ENCODE measurements around the gene OVAAL.

OVAAL gene

DNA sequence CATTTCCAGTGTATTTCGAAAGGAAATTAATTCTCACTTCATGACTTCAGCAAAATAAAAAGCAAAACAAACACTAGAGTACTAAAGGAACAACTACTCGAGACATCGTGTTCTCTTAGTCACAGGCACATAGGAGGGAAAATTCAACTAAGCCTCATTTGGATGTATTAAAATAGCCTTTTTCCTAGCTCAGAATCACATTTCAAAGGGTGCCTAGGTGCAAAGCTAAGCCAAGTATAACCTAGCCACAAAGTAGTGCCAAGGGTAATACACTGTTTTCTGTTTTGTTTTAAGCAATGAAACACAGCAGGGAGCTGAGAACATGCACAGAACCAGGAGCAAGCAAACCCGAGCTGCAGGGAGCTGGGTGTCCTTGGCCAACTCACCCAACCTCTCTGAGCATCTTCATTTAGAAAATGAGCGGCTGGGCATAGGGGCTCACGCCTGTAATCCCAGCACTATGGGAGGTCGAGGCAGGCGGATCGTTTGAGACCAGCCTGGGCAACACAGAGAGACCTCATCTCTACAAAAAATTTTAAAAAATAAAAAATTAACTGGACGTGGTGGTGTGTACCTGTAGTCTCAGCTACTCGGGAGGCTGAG lies 29.8 kb upstream of the OVAAL start:
- Histone ChIP-seq H2AK5ac (ENCODE audit: low read length) (no peak overlapping the region), H2BK120ac (ENCODE audit: insufficient read depth, low read length, poor library complexity) (no peak overlapping the region), H2AFZ (ENCODE audit: insufficient read depth, low read length, poor library complexity) (no peak overlapping the region), H4K91ac (ENCODE audit: low read depth, low read length) (no peak overlapping the region), H3K4me3 (ENCODE audit: low read depth, low read length) (no peak overlapping the region), H2BK12ac (ENCODE audit: low read length) (no peak overlapping the region), H3K79me1 (ENCODE audit: low read length) (peaks cover 11% of the 10 kb centered on the region), H3K79me2 (ENCODE audit: control insufficient read depth, insufficient read depth, low read length, poor library complexity) (no peaks in the 10 kb centered on the region), H4K8ac (ENCODE audit: low read depth, low read length) (no peak overlapping the region), H3K23ac (ENCODE audit: low read length) (no peak overlapping the region), H3K18ac (ENCODE audit: low read length) (no peak overlapping the region), H3K9ac (ENCODE audit: low read length) (no peak overlapping the region), H3K14ac (ENCODE audit: low read length) (no peak overlapping the region), H4K12ac (ENCODE audit: low read depth, low read length) (no peak overlapping the region), H3K4me2 (ENCODE audit: low read length) (no peak overlapping the region), H2BK5ac (ENCODE audit: low read depth, low read length, poor library complexity) (no peak overlapping the region), H3K27me3 (ENCODE audit: insufficient read depth, low read length) (no peaks in the 10 kb centered on the region), H3K27ac (ENCODE audit: low read depth, low read length) (no peak overlapping the region), H3K4ac (ENCODE audit: low read depth, low read length) (no peak overlapping the region), H3K9me3 (ENCODE audit: insufficient read depth, low read depth, low read length) (no peaks in the 10 kb centered on the region), H3K4me1 (ENCODE audit: control insufficient read depth in 1 of 2, insufficient read depth in 2 of 2, low read length in 2 of 2) (peaks cover 17 to 23% of the 10 kb centered on the region in 2 experiments), H3K36me3 (ENCODE audit: control insufficient read depth in 1 of 2, insufficient read depth in 2 of 2, low read length in 2 of 2) (no peaks in the 10 kb centered on the region)
- DNase-seq, result no peak
- no CpG with 5 or more reads among the region's 11 CpGs for WGBS (ENCODE audit: extremely low coverage, insufficient coverage, insufficient read length)

- Histone ChIP-seq H3K4ac (ENCODE audit: low read depth, low read length) (no peak overlapping the region), H4K12ac (ENCODE audit: low read depth, low read length) (no peak overlapping the region), H3K27me3 (ENCODE audit: insufficient read depth, low read length) (no peaks in the 10 kb centered on the region), H2AK5ac (ENCODE audit: low read length) (no peak overlapping the region), H2AFZ (ENCODE audit: insufficient read depth, low read length, poor library complexity) (no peak overlapping the region), H4K91ac (ENCODE audit: low read depth, low read length) (peak overlapping the region; percentile 26), H3K36me3 (ENCODE audit: control insufficient read depth in 1 of 2, insufficient read depth in 2 of 2, low read length in 2 of 2) (no peaks in the 10 kb centered on the region), H3K79me2 (ENCODE audit: control insufficient read depth, insufficient read depth, low read length, poor library complexity) (no peaks in the 10 kb centered on the region), H2BK12ac (ENCODE audit: low read length) (no peak overlapping the region), H3K79me1 (ENCODE audit: low read length) (peaks cover 5% of the 10 kb centered on the region), H3K18ac (ENCODE audit: low read length) (no peak overlapping the region), H3K9ac (ENCODE audit: low read length) (no peak overlapping the region), H4K8ac (ENCODE audit: low read depth, low read length) (no peak overlapping the region), H3K4me1 (ENCODE audit: control insufficient read depth in 1 of 2, insufficient read depth in 2 of 2, low read length in 2 of 2) (peaks cover 9 to 13% of the 10 kb centered on the region in 2 experiments), H3K23ac (ENCODE audit: low read length) (no peak overlapping the region), H2BK120ac (ENCODE audit: insufficient read depth, low read length, poor library complexity) (no peak overlapping the region), H3K4me2 (ENCODE audit: low read length) (no peak overlapping the region), H3K9me3 (ENCODE audit: insufficient read depth, low read depth, low read length) (no peaks in the 10 kb centered on the region), H3K4me3 (ENCODE audit: low read depth, low read length) (no peak overlapping the region), H2BK5ac (ENCODE audit: low read depth, low read length, poor library complexity) (no peak overlapping the region), H3K27ac (ENCODE audit: low read depth, low read length) (no peak overlapping the region), H3K14ac (ENCODE audit: low read length) (no peak overlapping the region)
- peak; percentile 94 to 99 for DNase-seq
- no CpG with 5 or more reads among the region's 5 CpGs for WGBS (ENCODE audit: extremely low coverage, insufficient coverage, insufficient read length)
Measured at GRCh38 chr1:180530501-180530900, 28.3 kb upstream of the OVAAL start.

- no peaks in the 10 kb centered on the region for H3K9me3 ChIP-seq (ENCODE audit: insufficient read depth, low read depth, low read length)
- no CpG with 5 or more reads among the region's 5 CpGs for WGBS (ENCODE audit: extremely low coverage, insufficient coverage, insufficient read length)
- no peak overlapping the region for H3K4me2 ChIP-seq (ENCODE audit: low read length)
Measured at GRCh38 chr1:180532854-180533253, 25.9 kb upstream of the OVAAL start.

DNA sequence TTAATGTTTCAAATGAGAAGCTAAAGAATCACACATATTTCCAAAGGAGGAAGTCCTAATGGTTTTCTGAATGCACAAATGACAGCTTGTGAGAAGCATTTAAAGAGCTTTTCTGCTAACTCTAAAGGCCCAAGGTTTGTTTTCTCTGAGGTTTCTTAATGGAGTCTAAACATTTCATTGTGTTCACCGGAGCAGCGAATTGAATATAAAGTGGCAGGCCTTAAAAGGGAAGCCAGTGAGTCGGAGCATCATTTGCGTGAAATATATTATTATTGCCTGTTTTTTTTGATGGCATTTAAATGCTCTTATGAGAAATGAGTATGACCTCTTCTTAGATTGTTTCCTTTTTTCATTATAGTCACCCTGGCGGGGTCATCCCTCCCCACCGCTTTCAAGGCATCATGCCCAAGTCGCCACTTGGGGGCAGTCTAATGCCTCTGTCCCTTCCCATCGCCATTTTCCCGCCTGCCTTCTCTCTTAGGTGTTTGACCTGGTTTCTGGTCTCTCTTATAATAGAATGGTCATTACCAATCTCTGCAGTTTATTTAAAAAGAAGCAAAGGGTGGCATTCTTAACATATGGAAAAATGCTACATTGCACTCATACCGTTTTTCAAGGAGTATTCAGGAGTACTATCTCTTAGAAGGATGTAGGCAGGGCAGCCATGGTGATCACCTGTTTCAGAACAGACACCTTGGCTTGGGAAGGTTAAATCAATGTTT lies 25.3 kb upstream of the OVAAL start:
- Histone ChIP-seq H3K27ac (ENCODE audit: low read depth, low read length) (no peak overlapping the region), H4K12ac (ENCODE audit: low read depth, low read length) (no peak overlapping the region), H3K9ac (ENCODE audit: low read length) (no peak overlapping the region), H3K4me1 (ENCODE audit: control insufficient read depth in 1 of 2, insufficient read depth in 2 of 2, low read length in 2 of 2) (peaks cover 4 to 10% of the 10 kb centered on the region in 2 experiments), H3K9me3 (ENCODE audit: insufficient read depth, low read depth, low read length) (no peaks in the 10 kb centered on the region), H3K79me1 (ENCODE audit: low read length) (no peaks in the 10 kb centered on the region), H3K4ac (ENCODE audit: low read depth, low read length) (no peak overlapping the region), H3K27me3 (ENCODE audit: insufficient read depth, low read length) (no peaks in the 10 kb centered on the region), H4K91ac (ENCODE audit: low read depth, low read length) (no peak overlapping the region), H2BK12ac (ENCODE audit: low read length) (no peak overlapping the region), H3K79me2 (ENCODE audit: control insufficient read depth, insufficient read depth, low read length, poor library complexity) (no peaks in the 10 kb centered on the region), H4K8ac (ENCODE audit: low read depth, low read length) (no peak overlapping the region), H2BK120ac (ENCODE audit: insufficient read depth, low read length, poor library complexity) (no peak overlapping the region), H2AFZ (ENCODE audit: insufficient read depth, low read length, poor library complexity) (no peak overlapping the region), H3K18ac (ENCODE audit: low read length) (no peak overlapping the region), H3K36me3 (ENCODE audit: control insufficient read depth in 1 of 2, insufficient read depth in 2 of 2, low read length in 2 of 2) (no peaks in the 10 kb centered on the region), H3K4me3 (ENCODE audit: low read depth, low read length) (no peak overlapping the region), H3K23ac (ENCODE audit: low read length) (no peak overlapping the region), H2AK5ac (ENCODE audit: low read length) (no peak overlapping the region), H3K4me2 (ENCODE audit: low read length) (no peak overlapping the region), H2BK5ac (ENCODE audit: low read depth, low read length, poor library complexity) (no peak overlapping the region), H3K14ac (ENCODE audit: low read length) (no peak overlapping the region)
- no CpG with 5 or more reads among the region's 10 CpGs for WGBS (ENCODE audit: extremely low coverage, insufficient coverage, insufficient read length)
- peak; percentile 66 to 84 for DNase-seq

More at GRCh38 chr1:180532854-180533253, 25.9 kb upstream of the OVAAL start:
- H3K79me1 ChIP-seq (ENCODE audit: low read length), result no peaks in the 10 kb centered on the region
- no peaks in the 10 kb centered on the region for H3K79me2 ChIP-seq (ENCODE audit: control insufficient read depth, insufficient read depth, low read length, poor library complexity)
- no peak overlapping the region for H4K8ac ChIP-seq (ENCODE audit: low read depth, low read length)
- no peak overlapping the region for H3K18ac ChIP-seq (ENCODE audit: low read length)
- no peak overlapping the region for H3K4ac ChIP-seq (ENCODE audit: low read depth, low read length)
- no peaks in the 10 kb centered on the region for H3K36me3 ChIP-seq (ENCODE audit: control insufficient read depth in 1 of 2, insufficient read depth in 2 of 2, low read length in 2 of 2)
- H3K14ac ChIP-seq (ENCODE audit: low read length), result no peak overlapping the region
- no peak overlapping the region for H3K23ac ChIP-seq (ENCODE audit: low read length)
- DNase-seq, result no peak
- no peak overlapping the region for H3K27ac ChIP-seq (ENCODE audit: low read depth, low read length)
- no peak overlapping the region for H4K91ac ChIP-seq (ENCODE audit: low read depth, low read length)
- H3K4me1 ChIP-seq (ENCODE audit: control insufficient read depth in 1 of 2, insufficient read depth in 2 of 2, low read length in 2 of 2), result peaks cover 4 to 10% of the 10 kb centered on the region in 2 experiments
- H4K12ac ChIP-seq (ENCODE audit: low read depth, low read length), result no peak overlapping the region
- H2BK120ac ChIP-seq (ENCODE audit: insufficient read depth, low read length, poor library complexity), result no peak overlapping the region
- no peak overlapping the region for H2BK12ac ChIP-seq (ENCODE audit: low read length)
- H3K4me3 ChIP-seq (ENCODE audit: low read depth, low read length), result no peak overlapping the region
- no peak overlapping the region for H2BK5ac ChIP-seq (ENCODE audit: low read depth, low read length, poor library complexity)
- H2AFZ ChIP-seq (ENCODE audit: insufficient read depth, low read length, poor library complexity), result no peak overlapping the region
- no peak overlapping the region for H3K9ac ChIP-seq (ENCODE audit: low read length)
- no peak overlapping the region for H2AK5ac ChIP-seq (ENCODE audit: low read length)
- H3K27me3 ChIP-seq (ENCODE audit: insufficient read depth, low read length), result no peaks in the 10 kb centered on the region

All from trophoblast cell (in vitro differentiated cells and primary cell).